HG02763 (cell line): ENCODE measurements around the gene SDK1.
"Not testable (repeated sequence)": the region's sequence is repeated elsewhere in the genome, so short reads cannot be mapped to it uniquely, and the experiment has no call there.

ENCODE experiments used
- ATAC-seq: cut with Tn5 transposase; IDR thresholded peaks from one replicate; pipeline ENCODE4 v1.9.1; 2021; ENCODE audit warnings: mild to moderate bottlenecking, moderate library complexity; ENCODE audit not compliant: unreplicated experiment

The SDK1 gene

GRCh38 chr7:4230352-4230751, 929.3 kb downstream of the SDK1 start:
- ATAC-seq, result no peak

- no peak for ATAC-seq
Observed at GRCh38 chr7:4233146-4233545, 932.1 kb downstream of the SDK1 start.

GRCh38 chr7:4233621-4234497, 932.8 kb downstream of the SDK1 start:
- no peak for ATAC-seq

GRCh38 chr7:4234498-4234855, 933.4 kb downstream of the SDK1 start:
- no peak for ATAC-seq

- no peak for ATAC-seq
Observed at GRCh38 chr7:4234886-4235285, 933.8 kb downstream of the SDK1 start.

- ATAC-seq, result no peak
Observed at GRCh38 chr7:4235596-4235995, 934.5 kb downstream of the SDK1 start.

GRCh38 chr7:4236389-4236788, 935.3 kb downstream of the SDK1 start:
- ATAC-seq, result no peak

- not testable (repeated sequence) for ATAC-seq
Observed at GRCh38 chr7:4236873-4237272, 935.8 kb downstream of the SDK1 start.

GRCh38 chr7:4237296-4238235, 936.5 kb downstream of the SDK1 start:
- no peak for ATAC-seq

- ATAC-seq, result no peak
Observed at GRCh38 chr7:4238861-4239260, 937.8 kb downstream of the SDK1 start.

- no peak for ATAC-seq
Observed at GRCh38 chr7:4240042-4240441, 939.0 kb downstream of the SDK1 start.

GRCh38 chr7:4240520-4241303, 939.7 kb downstream of the SDK1 start:
- ATAC-seq, result no peak

GRCh38 chr7:4241304-4241612, 940.2 kb downstream of the SDK1 start:
- no peak for ATAC-seq

GRCh38 chr7:4241791-4242190, 940.7 kb downstream of the SDK1 start:
- no peak for ATAC-seq

GRCh38 chr7:4242706-4243105, 941.7 kb downstream of the SDK1 start:
- no peak for ATAC-seq

- ATAC-seq, result no peak
Observed at GRCh38 chr7:4244041-4244440, 943.0 kb downstream of the SDK1 start.

GRCh38 chr7:4244635-4245034, 943.6 kb downstream of the SDK1 start:
- no peak for ATAC-seq

GRCh38 chr7:4245135-4245865, 944.2 kb downstream of the SDK1 start:
- no peak for ATAC-seq

- no peak for ATAC-seq
Observed at GRCh38 chr7:4245866-4246470, 944.9 kb downstream of the SDK1 start.

- no peak for ATAC-seq
Observed at GRCh38 chr7:4246536-4246935, 945.5 kb downstream of the SDK1 start.
